Measurements from ENCODE around the gene HOXC6.
A peak's percentile ranks its signal among the peaks of the same experiment; 100 is the strongest.

HOXC6 gene

DNA sequence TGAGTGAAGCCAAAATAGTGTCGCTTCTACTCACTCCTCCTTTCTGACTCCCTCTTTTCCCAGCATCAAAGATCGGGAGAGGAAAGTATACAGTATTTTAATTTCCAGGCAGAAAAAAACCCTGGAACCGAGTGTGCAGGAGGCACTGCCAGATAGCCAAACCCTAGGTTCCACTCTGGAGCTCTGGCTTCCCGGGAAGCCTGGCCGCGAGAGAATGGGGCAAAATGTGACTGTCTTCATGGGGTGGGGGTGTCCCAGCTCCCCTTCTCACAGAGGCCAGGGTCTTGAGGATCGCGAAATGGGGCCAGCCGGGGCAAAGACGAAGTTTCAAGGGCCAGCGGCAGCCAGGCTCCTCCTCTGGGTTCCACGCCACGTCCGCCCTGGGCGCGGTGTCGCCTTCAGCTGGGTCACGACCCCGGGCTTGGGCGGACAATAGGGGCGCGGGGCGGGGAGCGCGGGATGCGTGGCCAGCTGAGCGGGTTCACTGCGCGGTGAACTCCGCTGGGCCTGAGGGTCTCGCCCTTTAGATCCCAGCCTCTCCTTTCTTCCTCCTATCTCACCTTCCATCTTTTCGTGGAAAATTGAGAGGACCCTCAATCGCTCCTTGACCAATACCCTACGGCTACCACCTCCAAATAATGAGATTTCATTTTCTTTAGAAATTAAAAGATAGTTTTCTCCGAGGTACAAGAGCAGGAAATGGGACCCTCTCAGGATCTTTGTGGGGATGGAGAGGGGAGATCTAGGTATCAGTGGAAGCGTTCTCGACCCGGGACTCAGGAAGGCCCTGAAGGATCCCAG is 32.1 kb downstream of the HOXC6 start:
- DNase-seq, result peak; percentile 6

DNA sequence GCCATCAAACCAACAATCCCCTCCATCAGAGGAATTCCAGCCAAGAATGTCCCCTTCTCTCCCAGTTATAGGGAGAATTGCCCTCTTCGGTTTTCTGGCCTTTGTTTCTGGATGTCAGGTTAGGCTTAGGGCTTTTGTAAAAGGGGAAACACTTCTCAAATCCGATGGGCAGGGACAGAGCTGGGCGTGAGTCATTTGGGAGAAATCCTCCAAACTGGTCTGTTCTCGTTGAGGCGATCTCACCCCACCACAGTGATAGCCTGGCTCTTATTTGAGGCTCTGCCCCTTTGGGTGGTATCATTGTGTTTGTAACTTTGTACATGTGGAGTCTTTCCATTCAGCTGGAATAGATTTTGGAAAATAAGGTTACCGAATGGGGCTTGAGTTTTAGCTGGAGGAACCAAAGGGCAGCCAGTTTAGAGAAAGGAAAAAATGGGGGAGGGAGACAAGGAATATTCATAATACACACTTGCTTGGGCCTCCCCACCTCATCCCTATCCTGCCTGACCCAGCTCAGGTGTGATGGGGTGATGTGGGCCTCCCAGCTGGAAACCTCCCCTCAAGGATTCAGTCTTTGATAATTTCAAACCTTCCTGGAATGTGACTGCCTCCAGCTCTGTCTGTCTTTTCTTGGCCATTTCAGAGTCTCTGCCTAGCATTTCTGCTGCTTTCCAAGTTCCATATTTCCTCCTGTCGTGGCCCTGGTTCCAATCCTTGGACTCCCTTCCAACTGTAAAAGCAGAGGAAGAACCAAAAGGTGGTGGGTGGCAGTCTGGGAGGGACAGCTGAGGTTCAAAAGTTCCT is 32.9 kb downstream of the HOXC6 start:
- DNase-seq, result no peak

GRCh38 chr12:54065677-54066076 is 37.4 kb downstream of the HOXC6 start:
- no peak for DNase-seq

DNA sequence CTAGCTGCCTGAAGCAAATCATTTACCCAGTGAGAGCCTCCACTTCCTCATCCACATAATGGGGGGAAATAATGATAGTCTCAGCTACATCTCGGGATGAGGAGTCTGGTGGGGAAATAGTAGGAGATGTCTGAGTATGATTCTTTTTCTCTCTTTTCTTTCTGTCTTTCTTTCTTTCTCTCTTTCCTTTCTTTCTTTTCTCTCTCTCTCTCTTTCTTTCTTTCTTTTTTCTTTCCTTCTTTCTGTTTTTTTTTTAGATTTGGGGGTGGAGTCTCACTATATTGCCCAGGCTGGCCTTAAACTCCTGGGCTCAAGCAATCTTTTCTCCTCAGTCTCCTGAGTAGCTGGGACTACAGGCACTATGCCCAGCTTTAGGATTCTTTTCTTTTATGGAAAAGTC is 38.2 kb downstream of the HOXC6 start:
- DNase-seq, result no peak

- DNase-seq, result no peak
Measured at GRCh38 chr12:54068418-54069070, 40.3 kb downstream of the HOXC6 start.

- DNase-seq, result no peak
Measured at GRCh38 chr12:54071942-54072341, 43.7 kb downstream of the HOXC6 start.

- DNase-seq, result no peak
Measured at GRCh38 chr12:54074308-54074707, 46.1 kb downstream of the HOXC6 start.

DNA sequence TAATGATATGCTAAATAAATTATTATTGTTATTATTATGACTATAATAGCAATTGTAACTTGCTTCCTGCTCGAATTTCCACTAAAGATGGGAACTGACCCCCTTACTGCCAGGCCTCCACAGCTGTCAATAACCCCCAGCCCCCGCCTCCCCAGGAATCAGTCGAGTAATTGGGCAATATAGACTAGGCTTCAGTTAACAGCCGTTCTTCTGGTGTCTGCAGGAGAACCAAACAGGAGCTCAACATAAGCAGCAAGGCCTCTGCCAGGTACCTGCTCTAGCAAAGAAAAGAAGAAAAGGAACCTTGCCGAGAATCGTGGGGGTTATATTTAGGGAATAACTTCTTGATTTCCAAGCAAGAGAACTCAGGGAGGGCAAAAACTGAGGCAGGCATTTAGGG is 47.2 kb downstream of the HOXC6 start:
- DNase-seq, result no peak

DNA sequence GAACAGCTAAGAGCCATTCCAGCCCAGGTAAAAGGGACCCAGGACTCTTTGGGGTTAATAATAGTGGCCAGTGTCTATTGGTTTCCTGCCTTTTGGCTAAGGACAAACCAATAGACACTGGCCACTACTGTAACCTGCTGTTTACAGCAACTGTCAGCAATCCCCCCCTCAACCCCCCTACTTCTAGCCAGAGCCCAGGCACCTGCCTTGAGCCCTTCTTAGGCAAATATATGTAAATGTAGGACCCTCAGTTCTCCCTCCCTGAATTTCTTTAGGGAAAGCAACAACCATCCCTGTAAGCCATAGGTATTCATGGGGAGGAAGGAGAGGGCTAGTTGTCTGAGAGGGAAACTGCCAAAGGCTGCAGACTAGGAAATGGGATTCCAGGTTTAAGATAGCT is 47.7 kb downstream of the HOXC6 start:
- DNase-seq, result no peak

DNA sequence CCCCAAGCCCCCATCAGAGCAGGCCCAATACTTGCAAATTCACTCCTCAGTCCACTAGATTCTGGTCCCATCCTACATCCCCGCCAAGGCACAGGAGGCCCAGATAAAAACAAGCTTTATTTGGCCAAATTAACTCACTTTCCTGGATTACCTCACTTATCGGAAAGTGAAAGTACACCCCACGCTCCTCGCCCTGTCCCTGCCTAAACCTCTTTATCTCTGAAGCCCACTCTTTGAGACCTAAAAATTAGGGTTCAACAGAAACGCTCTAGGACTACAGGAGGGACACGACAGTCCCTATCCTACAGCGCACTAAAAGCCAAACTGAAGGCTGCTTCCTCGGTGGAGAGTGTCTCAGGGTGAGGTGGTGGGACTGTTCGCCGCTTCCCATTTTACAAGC is 49.6 kb downstream of the HOXC6 start:
- peak; percentile 25 for DNase-seq

- peak; percentile 54 for DNase-seq
Measured at GRCh38 chr12:54079115-54079514, 50.9 kb downstream of the HOXC6 start.

Measured in eye (tissue), 1 donor.